ENCODE measurements around the gene CCDC188. TPM values are rescaled to one million over a fixed set of nuclear protein-coding genes. Genes with fewer than 3 reads are reported as not detected.

The CCDC188 gene
- total and polyA plus RNA-seq, 2 of the 4 experiments (the other 2 are of a cell fraction) = 0.10 TPM; not detected in 1

DNA sequence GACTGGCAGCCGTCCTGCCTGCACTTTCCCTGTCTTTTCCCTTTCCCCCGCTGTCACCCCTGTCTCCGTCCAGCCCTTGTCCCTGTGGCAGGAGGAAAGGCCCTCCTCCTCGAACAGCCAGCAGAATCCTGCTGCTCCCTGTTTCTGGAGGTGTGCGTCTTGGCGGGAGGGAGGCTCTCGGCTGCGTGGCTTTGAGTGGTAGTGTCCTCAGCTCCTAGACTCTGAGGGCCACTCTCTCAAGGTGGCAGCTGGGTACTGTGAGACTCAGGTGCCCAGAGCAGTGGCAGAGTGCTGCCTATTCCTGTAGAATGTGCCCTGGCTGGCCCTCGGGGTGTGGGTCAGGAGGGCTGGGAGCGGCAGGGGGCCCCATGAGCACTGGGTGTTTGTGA lies 44.0 kb downstream of the CCDC188 start:
- peaks cover 14 to 47% of the 10 kb centered on the region in 2 experiments for H3K79me1 ChIP-seq (ENCODE audit: low read depth in 1 of 2, low read length in 2 of 2)
- no peak overlapping the region for H3K4me2 ChIP-seq (ENCODE audit: low read depth, low read length)
- no peak overlapping the region for H4K91ac ChIP-seq (ENCODE audit: insufficient read depth, low read depth, low read length)
- in situ Hi-C loops (cut with MboI; ENCODE audit: low sequenced_read_pairs) = no loop called here
- no peak overlapping the region for H3K27ac ChIP-seq (ENCODE audit: insufficient read depth, low read length)
- no peak overlapping the region for H2BK120ac ChIP-seq (ENCODE audit: low read depth, low read length)
- no peak overlapping the region for H2BK15ac ChIP-seq (ENCODE audit: low read depth, low read length)
- H3K27me3 ChIP-seq (ENCODE audit: control insufficient read depth, insufficient read depth, low read length) = no peaks in the 10 kb centered on the region
- H3K9ac ChIP-seq (ENCODE audit: low read depth, low read length) = no peak overlapping the region
- H4K8ac ChIP-seq (ENCODE audit: low read depth in 2 of 2, low read length in 2 of 2) = no peak overlapping the region
- WGBS, 2 experiments (ENCODE audit: extremely low coverage in 2 of 2, insufficient read length in 1 of 2) = 100% methylated on average over 5 of the region's 10 CpGs; no CpG with 5 or more reads in 1 of the 2 experiments
- ChIA-PET CTCF (no interaction called here), POLR2A (ENCODE audit: unreplicated experiment) (no interaction called here)
- no peak overlapping the region for H2AK5ac ChIP-seq (ENCODE audit: low read depth, low read length)
- H2AFZ ChIP-seq (replicated peaks; ENCODE audit: low read length, poor library complexity) = no peak overlapping the region
- H4K5ac ChIP-seq (ENCODE audit: low read depth, low read length) = no peak overlapping the region
- peaks cover 77% of the 10 kb centered on the region for H3K36me3 ChIP-seq (ENCODE audit: control insufficient read depth, insufficient read depth, low read length)
- H3K9me3 ChIP-seq (ENCODE audit: control insufficient read depth, insufficient read depth, low read length) = no peaks in the 10 kb centered on the region
- no peak overlapping the region for H2BK20ac ChIP-seq (ENCODE audit: low read depth, low read length)
- no peaks in the 10 kb centered on the region for H3K4me1 ChIP-seq (ENCODE audit: control insufficient read depth, insufficient read depth, low read length)
- DNase-seq = no peak
- no peak overlapping the region for H3K18ac ChIP-seq (ENCODE audit: low read depth, low read length)
- H3K14ac ChIP-seq (replicated peaks; ENCODE audit: low read depth, low read length) = no peak overlapping the region
- no peak overlapping the region for H3K23ac ChIP-seq (ENCODE audit: low read depth, low read length)
- H3K4ac ChIP-seq (ENCODE audit: low read depth, low read length) = no peak overlapping the region
- no TSS peak for BruUV-seq (replicated peaks)
- no peak overlapping the region for H2AK9ac ChIP-seq (replicated peaks; ENCODE audit: low read depth, low read length, poor library complexity)
- intact Hi-C loops (cut with micrococcal nuclease) = no loop called here
- no peak overlapping the region for H2BK5ac ChIP-seq (ENCODE audit: low read depth, low read length, poor library complexity, severe bottlenecking)
- H3K56ac ChIP-seq (ENCODE audit: extremely low read depth, insufficient read depth, low read length) = no peak overlapping the region
- peaks cover 62% of the 10 kb centered on the region for H4K20me1 ChIP-seq (ENCODE audit: insufficient read depth, low read length)
- dilution Hi-C loops (cut with HindIII; ENCODE audit: low sequenced_read_pairs, unreplicated experiment) = no loop called here
- TF ChIP-seq POLR2A (IDR thresholded peaks at IDR 0.05; ENCODE audit: low read depth, low read length) (no peak), RFX5 (IDR thresholded peaks at IDR 0.05; ENCODE audit: low read depth, low read length) (no peak)
- ATAC-seq (ENCODE audit: low read depth) = no peak
- no peaks in the 10 kb centered on the region for H3K9me1 ChIP-seq (ENCODE audit: insufficient read depth, low read length)
- H3K4me3 ChIP-seq (ENCODE audit: insufficient read depth, low read depth, low read length) = no peak overlapping the region
